HG03103 (cell line): Measurements from ENCODE around the gene DZIP1L.
"Not testable (repeated sequence)": the region's sequence is repeated elsewhere in the genome, so short reads cannot be mapped to it uniquely, and the experiment has no call there.

Experiments used
- ATAC-seq: cut with Tn5 transposase; IDR thresholded peaks from one replicate; pipeline ENCODE4 v1.9.1; 2021; ENCODE audit warnings: low read depth; ENCODE audit not compliant: unreplicated experiment

The DZIP1L gene

GRCh38 chr3:138118612-138119422 lies 3.4 kb upstream of the DZIP1L start:
- ATAC-seq = peak; percentile 63

DNA sequence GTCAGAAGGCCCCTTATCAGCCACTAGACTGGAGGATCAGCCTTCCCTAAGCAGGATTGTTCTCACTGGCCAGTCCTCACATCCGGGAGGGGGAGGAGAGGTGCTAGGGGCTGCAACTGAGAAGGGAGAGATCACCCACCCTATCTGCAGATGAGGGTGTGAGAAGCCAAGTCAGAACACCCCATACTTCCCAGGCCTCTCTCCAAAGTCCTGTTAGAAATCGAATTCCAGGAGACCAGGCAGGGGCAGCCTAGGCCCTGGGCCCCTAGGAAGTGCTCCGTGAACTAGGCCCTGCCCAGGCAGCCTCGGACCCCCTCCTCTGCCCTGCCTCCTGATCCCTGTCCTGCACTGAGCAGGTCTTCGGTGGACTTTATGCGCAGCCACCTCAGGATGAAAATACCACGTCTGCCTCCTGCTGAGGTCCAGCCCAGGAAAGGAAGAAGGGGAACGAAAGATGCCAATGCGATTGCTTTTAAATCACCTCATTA lies 933 bp downstream of the DZIP1L start:
- ATAC-seq = no peak

- no peak for ATAC-seq
Observed at GRCh38 chr3:138113326-138113725, 2.1 kb downstream of the DZIP1L start.

DNA sequence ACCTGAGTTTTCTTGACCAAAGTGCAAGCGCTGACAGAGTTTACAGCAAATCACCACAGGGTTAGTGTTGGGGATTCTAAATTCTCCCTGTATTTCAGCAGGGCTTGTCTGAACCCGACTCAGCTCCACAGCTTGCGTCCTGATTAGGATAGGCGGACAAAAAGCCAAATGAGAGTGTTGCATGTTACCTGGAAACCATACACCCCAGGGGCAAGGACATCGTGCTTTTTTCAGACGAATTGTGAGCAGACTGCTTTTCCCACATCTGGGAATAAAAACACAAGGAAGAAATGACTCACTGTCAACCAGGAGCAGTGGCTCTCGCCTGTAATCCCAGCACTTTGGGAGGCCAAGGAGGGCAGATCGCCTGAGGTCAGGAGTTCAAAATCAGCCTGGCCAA lies 3.0 kb downstream of the DZIP1L start:
- ATAC-seq = no peak

DNA sequence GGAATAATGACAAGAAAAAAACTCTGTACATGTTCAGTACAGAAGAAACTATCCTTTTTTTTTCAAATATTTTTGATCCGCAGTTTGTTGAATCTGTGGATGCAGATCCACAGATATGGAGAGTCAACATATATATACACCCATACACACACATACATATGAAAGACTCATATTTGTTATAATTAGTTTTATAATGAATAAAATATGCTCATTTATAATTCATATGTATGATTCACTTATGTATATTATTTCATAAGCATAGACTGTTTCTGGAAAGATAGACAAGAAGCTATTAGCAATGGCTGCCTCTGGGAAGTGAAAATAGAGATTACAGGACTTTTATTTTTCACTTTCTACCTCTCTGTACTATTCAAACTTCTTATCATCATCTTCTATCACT lies 9.8 kb downstream of the DZIP1L start:
- ATAC-seq = no peak

DNA sequence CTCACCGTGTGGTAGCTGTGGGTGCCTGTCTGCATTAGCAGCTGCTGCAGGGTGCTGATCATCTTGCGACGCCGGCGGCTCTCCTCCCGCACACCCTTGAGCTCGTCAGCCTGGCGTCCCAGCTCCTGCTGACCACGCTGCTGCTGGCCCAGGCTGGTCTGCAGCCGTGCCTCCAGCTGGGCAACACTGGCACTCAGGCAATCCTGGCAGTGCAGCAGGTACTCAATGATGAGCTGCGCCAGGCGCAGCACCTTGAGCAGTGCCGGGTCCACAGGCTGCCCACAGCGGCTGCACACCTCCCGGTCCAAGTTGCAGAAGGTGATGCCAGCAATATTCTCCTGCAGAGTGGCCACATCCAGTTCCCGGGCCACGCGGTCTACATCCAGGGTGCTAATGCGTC lies 11.9 kb downstream of the DZIP1L start:
- ATAC-seq = no peak

DNA sequence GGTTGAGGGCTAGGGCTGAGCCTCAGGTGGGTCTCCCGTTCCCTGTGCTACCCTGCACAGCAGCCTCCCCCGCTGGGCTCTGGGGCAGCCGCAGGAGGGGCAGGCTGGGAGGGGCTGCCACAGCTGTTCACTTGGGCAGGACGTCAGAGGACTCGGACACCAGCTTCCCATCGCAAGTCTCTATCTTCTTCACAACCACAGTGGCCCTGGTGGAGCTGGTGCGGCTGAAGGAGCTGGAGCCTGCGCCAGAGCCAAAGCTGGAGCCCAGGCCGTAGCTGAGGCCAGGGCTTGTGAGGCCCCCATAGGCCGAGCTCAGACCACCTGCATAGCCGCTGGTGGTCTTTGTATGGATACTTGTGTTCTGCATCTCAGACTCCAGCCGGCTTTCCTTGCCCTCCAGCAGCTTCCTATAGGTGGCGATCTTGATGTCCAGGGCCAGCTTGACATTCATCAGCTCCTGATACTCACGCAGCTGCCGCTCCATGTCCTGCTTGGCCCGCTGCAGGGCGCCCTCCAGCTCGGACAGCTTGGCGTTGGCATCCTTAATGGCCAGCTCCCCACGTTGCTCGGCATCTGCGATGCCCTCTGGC lies 14.0 kb downstream of the DZIP1L start:
- ATAC-seq = not testable (repeated sequence)

GRCh38 chr3:138099417-138099816 lies 16.0 kb downstream of the DZIP1L start:
- no peak for ATAC-seq

GRCh38 chr3:138097192-138098172 lies 17.9 kb downstream of the DZIP1L start:
- peak; percentile 68 for ATAC-seq

DNA sequence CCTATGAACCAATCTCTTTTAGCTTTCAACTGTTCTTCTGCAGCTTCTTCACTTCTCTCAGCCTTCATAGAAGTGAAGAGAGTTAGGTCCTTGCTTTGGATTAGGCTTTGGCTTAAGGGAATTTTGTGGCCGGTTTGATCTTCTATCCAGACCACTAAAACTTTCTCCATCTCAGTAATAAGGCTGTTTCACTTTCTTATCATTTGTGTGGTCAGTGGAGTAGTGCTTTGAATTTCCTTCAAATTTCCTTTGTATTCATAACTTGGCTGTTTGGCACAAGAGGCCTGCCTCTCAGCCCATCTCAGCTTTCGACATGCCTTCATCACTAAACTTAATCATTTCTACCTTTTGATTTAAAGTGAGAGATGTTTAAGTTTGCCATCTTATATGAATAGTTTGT lies 21.7 kb downstream of the DZIP1L start:
- ATAC-seq = no peak

GRCh38 chr3:138092023-138092422 lies 23.4 kb downstream of the DZIP1L start:
- no peak for ATAC-seq

GRCh38 chr3:138089091-138089490 lies 26.3 kb downstream of the DZIP1L start:
- no peak for ATAC-seq

DNA sequence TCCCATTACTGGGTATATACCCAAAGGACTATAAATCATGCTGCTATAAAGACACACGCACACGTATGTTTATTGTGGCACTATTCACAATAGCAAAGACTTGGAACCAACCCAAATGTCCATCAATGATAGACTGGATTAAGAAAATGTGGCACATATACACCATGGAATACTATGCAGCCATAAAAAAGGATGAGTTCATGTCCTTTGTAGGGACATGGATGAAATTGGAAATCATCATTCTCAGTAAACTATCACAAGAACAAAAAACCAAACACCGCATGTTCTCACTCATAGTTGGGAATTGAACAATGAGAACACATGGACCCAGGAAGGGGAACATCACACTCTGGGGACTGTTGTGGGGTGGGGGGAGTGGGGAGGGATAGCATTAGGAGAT lies 29.7 kb downstream of the DZIP1L start:
- ATAC-seq = not testable (repeated sequence)

GRCh38 chr3:138084196-138084595 lies 31.2 kb downstream of the DZIP1L start:
- no peak for ATAC-seq

DNA sequence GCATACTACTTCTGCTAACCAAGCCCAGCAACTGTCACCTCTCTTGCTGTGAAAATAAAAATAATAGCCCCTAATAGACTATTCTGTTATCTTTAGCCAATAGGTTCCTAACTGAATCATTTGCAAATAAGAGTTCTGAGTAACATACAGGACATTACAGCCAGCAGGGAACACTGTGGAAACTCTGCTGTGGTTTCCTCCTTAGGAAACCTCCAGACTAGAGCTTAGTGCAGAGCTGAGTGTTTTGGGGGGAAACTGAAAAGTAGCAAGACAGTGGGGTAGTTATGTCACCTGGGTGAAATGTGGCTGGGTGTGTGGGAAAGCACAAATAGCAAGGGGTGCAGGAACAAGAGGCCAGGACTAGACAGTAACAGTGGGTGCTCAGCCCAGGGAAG lies 32.4 kb downstream of the DZIP1L start:
- no peak for ATAC-seq

DNA sequence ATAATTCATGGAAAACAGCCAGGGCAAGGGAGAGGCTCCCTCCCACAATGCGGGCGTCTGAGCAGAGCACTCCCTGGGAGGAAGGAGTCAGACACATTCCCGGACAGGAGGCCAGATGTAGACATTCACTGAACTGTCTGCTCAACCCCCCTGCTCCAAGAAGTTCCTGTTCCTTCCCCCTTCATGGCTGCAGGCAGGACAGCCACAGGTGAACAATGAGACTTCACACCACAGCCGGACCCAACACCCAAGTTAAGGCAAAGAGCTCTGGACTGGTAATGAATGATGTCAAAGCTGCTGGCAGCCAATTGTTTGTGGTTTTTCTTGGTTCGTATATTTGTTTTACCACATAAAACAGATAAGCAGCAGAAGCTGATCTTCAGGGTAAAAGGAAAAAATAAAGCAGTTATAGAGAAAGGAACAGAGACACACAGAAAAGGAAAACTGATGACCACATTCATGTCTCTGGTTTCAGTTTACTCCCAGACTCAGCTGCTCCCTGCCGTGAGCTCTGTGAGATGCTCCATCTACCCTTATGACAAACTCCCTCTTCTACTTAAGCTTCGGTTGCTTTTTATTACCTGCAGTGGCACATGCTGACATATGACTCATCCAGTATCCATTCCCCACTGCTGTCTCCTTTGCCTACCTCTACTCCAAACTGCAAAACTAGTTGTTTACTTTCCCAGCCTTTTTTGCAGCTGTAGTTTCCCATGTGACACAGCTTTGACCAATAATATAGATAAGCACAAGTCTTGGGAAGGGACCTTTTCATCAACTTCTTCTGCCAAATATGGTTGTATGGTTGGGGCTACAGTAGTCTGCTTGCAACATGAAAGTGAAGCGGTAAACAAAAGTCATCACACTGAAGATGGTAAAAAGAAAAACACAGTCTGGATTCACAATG lies 33.1 kb downstream of the DZIP1L start:
- no peak for ATAC-seq

- no peak for ATAC-seq
Observed at GRCh38 chr3:138081371-138082084, 33.9 kb downstream of the DZIP1L start.

DNA sequence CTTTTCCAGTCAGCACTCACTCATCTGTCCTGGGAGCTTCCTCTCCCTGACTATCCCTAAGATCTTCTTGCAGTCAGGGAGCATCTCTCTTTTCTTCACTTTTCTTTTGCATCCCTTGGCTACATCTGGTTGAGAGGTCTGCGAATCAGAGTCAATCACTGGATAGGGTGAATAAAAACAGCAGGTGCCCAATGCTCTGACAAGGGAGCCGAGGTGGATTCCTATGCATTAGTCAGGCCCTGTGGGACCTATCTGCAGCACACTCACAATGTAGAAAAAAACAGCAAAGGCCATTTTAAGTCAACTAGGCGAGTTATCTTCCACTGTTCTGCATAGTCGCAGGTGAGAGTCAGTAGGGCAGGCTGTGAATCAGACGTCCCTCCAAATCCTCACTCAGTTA lies 35.5 kb downstream of the DZIP1L start:
- no peak for ATAC-seq

DNA sequence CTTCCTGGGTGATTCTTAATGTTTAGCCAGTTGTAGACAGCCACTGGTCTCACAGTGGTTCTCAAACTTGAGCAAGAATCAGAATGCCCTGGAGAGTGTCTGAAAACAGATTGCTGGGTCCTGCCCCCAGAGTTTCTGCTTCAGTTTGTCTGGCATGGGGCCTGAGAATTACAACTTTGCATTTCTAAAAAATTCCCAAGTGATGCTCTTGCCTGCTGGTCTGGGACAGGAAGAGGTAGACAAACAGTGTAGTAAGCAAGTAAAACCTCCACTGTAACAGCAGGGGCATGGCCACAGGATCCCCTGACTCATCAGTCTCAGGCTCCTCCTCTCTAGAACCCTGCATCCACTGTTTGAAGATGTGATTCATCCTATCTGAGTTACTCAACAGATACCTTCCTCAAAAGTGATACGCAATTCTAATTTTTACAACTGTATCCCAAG lies 36.5 kb downstream of the DZIP1L start:
- no peak for ATAC-seq
